HG02840 (cell line): ENCODE data around the gene EML4.
A peak's percentile ranks its signal among the peaks of the same experiment; 100 is the strongest.

Experiments
- ATAC-seq: cut with Tn5 transposase; IDR thresholded peaks from one replicate; pipeline ENCODE4 v1.9.1; 2021; ENCODE audit warnings: mild to moderate bottlenecking, moderate library complexity, moderate number of reproducible peaks; ENCODE audit not compliant: unreplicated experiment, low FRiP score

The EML4 gene

GRCh38 chr2:42293019-42293418 is 123.9 kb downstream of the EML4 start:
- ATAC-seq, result no peak

GRCh38 chr2:42296226-42296625 is 127.1 kb downstream of the EML4 start:
- ATAC-seq, result peak; percentile 70

DNA sequence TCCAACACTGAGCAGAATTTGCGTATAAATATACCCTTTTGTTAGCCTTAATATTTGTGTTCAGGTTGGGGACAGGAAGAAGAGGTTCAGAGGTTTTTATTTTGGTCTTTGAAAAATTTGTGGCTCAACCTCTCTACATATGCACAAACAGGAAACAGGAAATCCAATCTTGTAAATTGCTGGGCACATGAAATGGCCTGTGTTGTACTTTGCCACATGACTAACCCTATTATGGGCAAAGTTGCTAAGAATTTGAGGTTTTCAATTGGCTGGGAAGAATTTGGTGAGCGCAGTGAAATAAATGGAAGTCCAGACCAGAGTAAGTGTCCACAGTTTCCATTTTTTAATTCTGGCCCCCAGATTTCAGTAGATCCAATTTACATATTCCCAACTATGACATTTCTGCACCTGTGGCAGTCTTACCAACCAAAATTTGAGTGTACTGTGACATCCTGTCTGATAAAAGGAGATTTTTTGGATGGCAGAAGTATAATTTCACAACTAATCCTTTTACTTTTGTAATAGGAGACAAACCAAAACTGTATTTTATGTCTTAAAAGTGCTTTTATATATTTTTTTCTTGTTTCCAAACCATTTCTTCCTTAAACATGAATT is 128.3 kb downstream of the EML4 start:
- ATAC-seq, result no peak

- no peak for ATAC-seq
These were observed 129.0 kb downstream of the EML4 start for GRCh38 chr2:42298132-42298531.

- no peak for ATAC-seq
These were observed 130.0 kb downstream of the EML4 start for GRCh38 chr2:42298996-42299754.

- no peak for ATAC-seq
These were observed 131.4 kb downstream of the EML4 start for GRCh38 chr2:42300527-42300926.

GRCh38 chr2:42303252-42303651 is 134.1 kb downstream of the EML4 start:
- no peak for ATAC-seq

- no peak for ATAC-seq
These were observed 135.0 kb downstream of the EML4 start for GRCh38 chr2:42304059-42304713.

- ATAC-seq, result no peak
These were observed 138.0 kb downstream of the EML4 start for GRCh38 chr2:42307180-42307579.

DNA sequence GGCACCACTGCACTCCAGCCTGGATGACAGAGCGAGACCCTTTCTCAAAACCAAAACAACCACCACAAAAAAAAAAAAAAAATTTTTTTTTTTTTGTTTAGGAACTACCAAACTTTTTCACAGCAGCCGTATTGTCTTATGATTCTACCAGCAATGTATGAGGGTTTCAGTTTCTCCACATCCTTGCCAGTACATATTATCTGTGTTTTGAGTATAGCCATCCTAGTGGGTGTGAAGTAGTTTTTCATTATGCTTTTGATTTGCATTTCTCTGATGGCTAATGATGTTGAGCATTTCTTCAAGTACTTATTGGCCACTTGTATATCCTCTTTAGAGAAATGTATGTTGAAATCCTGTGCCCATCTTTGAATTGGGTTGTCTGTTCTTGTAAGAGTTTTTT is 140.2 kb downstream of the EML4 start:
- ATAC-seq, result no peak

GRCh38 chr2:42310007-42310515 is 140.9 kb downstream of the EML4 start:
- no peak for ATAC-seq

DNA sequence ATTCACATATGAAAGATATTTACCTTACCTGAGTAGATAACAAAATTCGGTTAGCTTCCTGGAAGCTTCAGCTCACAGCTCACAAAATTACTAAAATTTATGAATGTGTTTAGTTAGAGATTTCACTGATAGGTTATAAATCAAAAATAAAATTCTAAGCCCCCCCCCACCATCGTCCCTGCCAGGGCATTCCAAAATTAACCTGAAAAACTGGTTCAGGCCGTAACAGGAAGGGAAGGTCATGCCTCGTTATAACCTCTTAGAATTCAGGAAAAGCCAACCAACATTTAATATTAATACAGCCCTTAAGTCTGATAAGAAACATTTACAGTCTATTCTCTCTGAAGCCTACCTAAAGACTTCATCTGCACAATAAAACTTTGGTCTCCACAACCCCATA is 143.0 kb downstream of the EML4 start:
- no peak for ATAC-seq

DNA sequence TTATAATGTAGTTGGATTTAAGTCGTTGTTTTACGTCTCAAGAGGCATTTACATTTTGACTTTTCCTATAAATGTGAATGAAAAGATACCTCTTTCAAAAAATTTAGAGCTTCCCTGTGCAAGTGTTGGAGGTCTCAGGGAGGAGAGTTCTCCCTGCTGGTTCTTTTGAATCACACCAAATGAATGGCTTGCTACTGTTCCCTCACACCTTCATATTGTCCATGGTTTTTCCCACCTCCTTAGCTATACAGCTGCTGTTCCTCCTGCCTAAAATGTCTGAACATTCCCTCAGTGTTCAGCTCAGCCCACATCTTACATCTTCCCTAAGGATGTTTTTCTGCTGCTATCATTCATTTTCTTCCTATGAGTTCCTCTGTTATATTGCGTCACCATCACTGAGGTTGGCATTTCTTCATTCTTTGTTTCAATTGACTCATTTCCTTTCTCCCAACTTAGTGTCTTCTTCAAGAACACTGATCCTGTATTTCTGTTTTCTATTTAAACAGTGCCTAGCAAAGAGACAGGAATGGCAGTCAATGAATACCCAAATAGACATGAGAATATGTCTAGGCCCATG is 145.8 kb downstream of the EML4 start:
- no peak for ATAC-seq

- ATAC-seq, result no peak
These were observed 146.8 kb downstream of the EML4 start for GRCh38 chr2:42315844-42316470.

DNA sequence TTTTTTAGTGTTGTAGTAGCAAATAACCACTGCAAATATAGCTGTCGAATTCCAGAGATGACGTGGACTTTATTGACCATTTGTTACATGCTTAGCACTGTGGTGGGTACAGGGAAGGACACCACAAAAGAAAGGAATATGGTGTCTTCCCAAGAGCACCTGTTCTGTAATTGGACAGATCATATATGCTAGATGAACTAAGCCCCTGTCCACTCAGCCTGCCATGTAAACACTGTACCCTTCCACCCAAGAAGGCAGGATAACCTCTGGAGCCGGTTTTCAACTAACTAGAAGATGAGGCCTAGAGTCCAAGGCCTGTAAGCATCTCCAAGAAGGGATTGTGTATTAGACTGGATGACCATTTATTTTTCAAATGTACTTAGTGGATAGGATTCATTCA is 147.8 kb downstream of the EML4 start:
- ATAC-seq, result no peak

DNA sequence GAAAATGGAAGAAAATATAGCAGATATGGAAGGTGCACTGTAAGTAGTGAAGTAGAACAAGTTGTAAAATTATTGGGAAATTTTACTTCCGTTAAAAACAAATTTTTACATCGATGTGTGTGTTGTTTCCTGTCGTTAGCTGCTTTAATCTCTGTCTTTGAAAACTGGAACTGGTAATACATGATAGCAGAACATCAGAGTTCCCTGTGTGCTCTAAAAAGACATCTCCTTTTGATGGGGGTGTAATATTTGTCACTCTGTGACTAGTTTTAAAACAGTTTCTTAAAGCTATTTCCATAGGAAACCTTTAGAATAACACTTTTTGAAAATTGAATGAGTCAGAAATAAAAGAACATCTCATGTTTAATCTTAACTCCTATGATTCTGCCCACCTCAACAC is 148.3 kb downstream of the EML4 start:
- no peak for ATAC-seq

DNA sequence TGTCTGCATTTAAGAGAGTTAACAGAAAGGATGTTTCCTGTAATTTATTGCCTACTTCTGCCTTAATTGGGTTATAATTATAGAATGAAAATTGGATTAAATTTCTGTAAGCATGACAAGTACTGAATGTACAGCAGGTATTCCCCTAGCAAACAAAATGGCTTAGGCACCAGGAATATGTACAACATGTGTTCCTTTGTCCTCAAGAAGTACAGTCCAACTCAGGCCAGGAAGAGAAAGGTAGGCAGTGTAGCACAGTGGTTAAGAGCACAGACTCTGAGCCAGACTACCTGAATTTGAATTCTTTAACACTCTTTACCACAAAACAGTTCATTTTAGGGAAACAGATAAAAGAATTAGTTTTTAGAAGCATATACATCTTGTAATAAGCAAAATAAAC is 148.8 kb downstream of the EML4 start:
- no peak for ATAC-seq

GRCh38 chr2:42319265-42319664 is 150.1 kb downstream of the EML4 start:
- no peak for ATAC-seq

DNA sequence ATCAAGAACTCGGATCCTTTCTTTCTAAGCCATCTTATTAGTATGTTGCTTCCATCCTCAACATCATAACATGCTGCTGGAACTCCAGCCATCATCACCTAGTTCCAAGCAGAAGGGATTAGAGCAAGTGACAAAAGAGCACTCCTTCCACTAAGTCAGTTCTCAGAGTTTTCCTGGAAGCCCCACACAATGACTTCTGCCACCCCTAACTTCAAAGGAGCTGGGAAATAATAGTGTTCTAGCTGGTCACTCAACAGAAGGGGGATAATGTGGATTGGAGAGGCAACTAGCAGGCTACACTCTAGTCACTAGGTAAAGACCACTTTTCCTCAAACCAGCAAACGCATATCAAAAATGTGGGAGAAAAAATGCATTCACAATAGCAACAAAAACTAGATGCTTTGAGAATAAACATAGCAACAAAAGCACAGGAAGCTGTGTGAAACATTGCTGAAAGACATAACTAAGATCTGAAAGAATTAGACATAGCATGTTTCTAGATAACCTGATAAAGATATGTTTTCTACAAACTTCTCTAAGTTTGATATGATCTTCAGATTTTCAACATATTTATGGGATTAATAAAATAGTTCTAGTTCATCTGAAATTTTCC is 152.4 kb downstream of the EML4 start:
- no peak for ATAC-seq

DNA sequence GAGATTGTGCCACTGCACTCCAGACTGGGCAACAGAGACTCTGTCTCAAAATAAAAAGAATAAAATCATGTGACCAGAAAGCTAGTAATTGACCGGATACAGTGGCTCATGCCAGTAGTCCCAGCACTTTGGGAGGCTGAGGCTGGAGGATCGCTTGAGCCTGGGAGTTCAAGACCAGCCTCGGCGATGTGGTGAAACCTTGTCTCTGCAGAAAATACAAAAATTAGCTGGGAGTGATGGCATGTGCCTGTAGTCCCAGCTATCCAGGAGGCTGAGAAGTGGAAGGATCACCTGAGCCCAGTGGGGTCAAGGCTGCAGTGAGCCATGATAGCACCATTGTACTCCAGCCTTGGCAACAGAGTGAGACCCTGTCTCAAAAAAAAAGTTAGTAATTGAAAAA is 155.1 kb downstream of the EML4 start:
- ATAC-seq, result no peak
